MCF 10A (cell line): ENCODE data around the gene NXPH4. TPM values are rescaled to one million over a fixed set of nuclear protein-coding genes. Genes with fewer than 3 reads are reported as not detected.

Experiments used
- BruUV-seq: library from RNA; stranded (reverse); fragments of 400-500 nt; replicated peaks from 2 replicates; lab custom pipeline; 2021; lab: Mats Ljungman, UMichigan
- CTCF ChIA-PET: fragments of 300-600 bp; sonication (Branson Sonifier 250); formaldehyde crosslinking; extraction: SDS; loops from one replicate; lab custom pipeline; 2021; ENCODE audit warnings: antibody characterized with exemption, inconsistent platforms; lab: Yijun Ruan, JAX
- POLR2A ChIA-PET: fragments of 300-600, 350-650 bp; sonication (Branson Sonifier 250); formaldehyde crosslinking; extraction: SDS; loops from one replicate; lab custom pipeline; 2020; ENCODE audit warnings: antibody characterized with exemption, inconsistent platforms; lab: Yijun Ruan, JAX
- DNase-seq: peaks from one replicate; pipeline ENCODE4 v3.0.0-alpha.2; 2018; ENCODE audit not compliant: unreplicated experiment
- H3K27ac Mint-ChIP-seq: one replicate; pipeline ENCODE4 v1.8.0; 2022; ENCODE audit warnings: mild to moderate bottlenecking, low read depth, mixed read lengths; ENCODE audit not compliant: unreplicated experiment
- H3K27me3 Mint-ChIP-seq: one replicate; pipeline ENCODE4 v1.8.0; 2022; ENCODE audit warnings: mixed read lengths; ENCODE audit not compliant: insufficient read depth, unreplicated experiment
- H3K36me3 Mint-ChIP-seq: one replicate; pipeline ENCODE4 v1.8.0; 2022; ENCODE audit warnings: mild to moderate bottlenecking, moderate library complexity, mixed read lengths; ENCODE audit not compliant: insufficient read depth, unreplicated experiment
- H3K4me1 Mint-ChIP-seq: one replicate; pipeline ENCODE4 v1.8.0; 2022; ENCODE audit warnings: mixed read lengths; ENCODE audit not compliant: insufficient read depth, unreplicated experiment
- H3K4me3 Mint-ChIP-seq: one replicate; pipeline ENCODE4 v1.8.0; 2022; ENCODE audit warnings: mild to moderate bottlenecking, moderate library complexity, mixed read lengths; ENCODE audit not compliant: unreplicated experiment
- H3K9me3 Mint-ChIP-seq: one replicate; pipeline ENCODE4 v1.8.0; 2022; ENCODE audit warnings: mixed read lengths; ENCODE audit not compliant: unreplicated experiment
- CTCF ChIP-seq: fragments of 200-600 bp; IDR thresholded peaks from one replicate; pipeline ENCODE4 v1.8.0; 2022; ENCODE audit warnings: antibody characterized with exemption, mild to moderate bottlenecking; ENCODE audit not compliant: unreplicated experiment
- intact Hi-C: fragments of 100-400 bp; cut with micrococcal nuclease; formaldehyde crosslinking; loops from 2 replicates; pipeline ENCODE4 v1.14.1; 2022
- total RNA-seq: library from RNA; stranded (reverse); gene quantifications from 2 replicates; pipeline ENCODE4 v1.2.3, GENCODE V29; 2022

Gene NXPH4
- total RNA-seq, 1 experiment from 2014 or later = 2.2 TPM

- Mint-ChIP-seq H3K27ac (no peak overlapping the region), H3K36me3 (peaks cover 47% of the 10 kb centered on the region), H3K27me3 (no peaks in the 10 kb centered on the region), H3K4me1 (peaks cover 32% of the 10 kb centered on the region), H3K4me3 (no peak overlapping the region), H3K9me3 (no peaks in the 10 kb centered on the region)
- no TSS peak for BruUV-seq
- POLR2A ChIA-PET = no interaction called here
- CTCF ChIA-PET = no interaction called here
- TF ChIP-seq CTCF = no peak
- intact Hi-C loops = no loop called here
- DNase-seq = no peak
Measured at GRCh38 chr12:57235728-57236131, 19.1 kb downstream of the NXPH4 start.

- Mint-ChIP-seq H3K36me3 (peaks cover 40% of the 10 kb centered on the region), H3K27me3 (no peaks in the 10 kb centered on the region), H3K9me3 (no peaks in the 10 kb centered on the region), H3K27ac (no peak overlapping the region), H3K4me3 (no peak overlapping the region), H3K4me1 (peaks cover 33% of the 10 kb centered on the region)
- DNase-seq = no peak
- no TSS peak for BruUV-seq
- POLR2A ChIA-PET = no interaction called here
- CTCF ChIA-PET = interaction anchor here (0.6 to 9.8 kb wide), 3 partner anchors 25 to 911 kb away, joined by 3 to 188 read pairs (median 3); no protein-coding TSS in a partner anchor
- TF ChIP-seq CTCF = no peak
- intact Hi-C loops = no loop called here
Measured at GRCh38 chr12:57236201-57236924, 19.8 kb downstream of the NXPH4 start.

DNA sequence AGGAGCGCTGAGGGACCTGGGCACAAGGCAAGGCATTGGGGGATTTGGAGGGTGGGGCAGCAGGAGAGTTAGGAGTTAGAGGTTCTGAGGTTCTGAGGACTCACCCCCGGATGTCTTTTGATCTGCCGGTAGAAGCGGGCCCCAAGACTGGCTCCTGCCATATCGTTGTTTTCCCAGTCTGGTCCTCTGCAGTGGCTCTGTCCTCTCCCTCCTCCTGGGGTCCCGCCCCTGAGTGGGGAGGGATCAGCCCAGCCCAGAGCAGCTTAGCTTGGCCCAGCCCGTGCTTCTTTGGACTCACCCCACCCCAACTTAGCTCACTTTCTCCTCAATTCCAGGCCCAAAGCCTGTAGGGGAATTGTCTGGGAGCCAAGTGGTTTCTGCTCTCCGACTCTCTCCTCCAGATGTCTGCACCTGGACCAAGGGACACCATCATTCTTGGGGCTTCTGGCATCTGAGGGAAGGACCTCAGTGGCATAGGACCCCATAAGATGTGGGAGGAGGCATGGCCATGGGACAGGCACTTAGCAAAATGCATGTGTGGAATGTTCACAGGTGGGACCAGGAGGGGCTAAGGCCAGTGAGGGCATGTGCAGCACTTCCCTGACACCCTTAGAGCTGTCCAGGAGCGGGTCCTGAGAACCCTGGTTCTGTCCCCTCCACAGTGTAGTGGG, 20.5 kb downstream of the NXPH4 start:
- intact Hi-C loops = no loop called here
- Mint-ChIP-seq H3K9me3 (no peaks in the 10 kb centered on the region), H3K4me1 (peaks cover 35% of the 10 kb centered on the region), H3K27ac (no peak overlapping the region), H3K27me3 (no peaks in the 10 kb centered on the region), H3K36me3 (peaks cover 33% of the 10 kb centered on the region), H3K4me3 (no peak overlapping the region)
- no TSS peak for BruUV-seq
- ChIA-PET POLR2A (interaction anchor here (1.5 kb wide), 1 partner anchor 7 kb away, joined by 3 read pairs; the partner anchor contains the start of gene SHMT2), CTCF (interaction anchor here (0.6 to 9.8 kb wide), 3 partner anchors 25 to 911 kb away, joined by 3 to 188 read pairs (median 3); no protein-coding TSS in a partner anchor)
- no peak for TF ChIP-seq CTCF
- DNase-seq = no peak

- Mint-ChIP-seq H3K4me1 (peaks cover 40% of the 10 kb centered on the region), H3K4me3 (no peak overlapping the region), H3K9me3 (no peaks in the 10 kb centered on the region), H3K27ac (no peak overlapping the region), H3K27me3 (no peaks in the 10 kb centered on the region), H3K36me3 (peaks cover 28% of the 10 kb centered on the region)
- POLR2A ChIA-PET = interaction anchor here (0.5 to 2.6 kb wide), 4 partner anchors 8 to 224 kb away, joined by 3 to 9 read pairs (median 3); partner anchors contain the start of gene SHMT2
- CTCF ChIA-PET = interaction anchor here (0.9 to 9.8 kb wide), 2 partner anchors 26 to 172 kb away, joined by 3 to 188 read pairs; no protein-coding TSS in a partner anchor
- no peak for TF ChIP-seq CTCF
- BruUV-seq = no TSS peak
- DNase-seq = no peak
- intact Hi-C loops = no loop called here
Measured at GRCh38 chr12:57237596-57237931, 21.0 kb downstream of the NXPH4 start.
